Smooth muscle cell (in vitro differentiated cells): ENCODE results near the gene SRP14. TPM values are rescaled to one million over a fixed set of nuclear protein-coding genes. Genes with fewer than 3 reads are reported as not detected.
"Not testable (repeated sequence)": the region's sequence is repeated elsewhere in the genome, so short reads cannot be mapped to it uniquely, and the experiment has no call there.

Source experiments
- DNase-seq: peaks from one replicate; lab custom pipeline; 2025; ENCODE audit not compliant: unreplicated experiment; lab: John Stamatoyannopoulos, UW
- H2AFZ ChIP-seq: fragments of 200-600 bp; sonication (generic); 2 replicates; pipeline ENCODE4 v1.6.0; 2016; ENCODE audit warnings: antibody characterized with exemption, low read depth, mild to moderate bottlenecking
- H3F3A ChIP-seq: fragments of 200-600 bp; sonication (generic); 2 replicates; pipeline ENCODE4 v1.6.0; 2017; ENCODE audit warnings: antibody characterized with exemption, low read depth
- H3K27ac ChIP-seq: fragments of 200-600 bp; sonication (generic); 2 replicates; pipeline ENCODE4 v1.5.1; 2016; ENCODE audit warnings: low read depth, mild to moderate bottlenecking
- H3K27me3 ChIP-seq: fragments of 200-600 bp; sonication (generic); 2 replicates; pipeline ENCODE4 v1.6.1; 2016; ENCODE audit warnings: low read depth, mild to moderate bottlenecking
- H3K36me3 ChIP-seq: fragments of 200-600 bp; sonication (generic); 2 replicates; pipeline ENCODE4 v1.5.1; 2016; ENCODE audit warnings: low read depth
- H3K4me1 ChIP-seq: fragments of 200-600 bp; sonication (generic); 2 replicates; pipeline ENCODE4 v1.5.1; 2016; ENCODE audit warnings: low read depth
- H3K4me2 ChIP-seq: fragments of 200-600 bp; sonication (generic); 2 replicates; pipeline ENCODE4 v1.6.0; 2016; ENCODE audit warnings: mild to moderate bottlenecking
- H3K4me3 ChIP-seq: fragments of 200-600 bp; sonication (generic); 2 replicates; pipeline ENCODE4 v1.5.1; 2016; ENCODE audit warnings: mild to moderate bottlenecking
- H3K79me2 ChIP-seq: fragments of 200-600 bp; sonication (generic); 2 replicates; pipeline ENCODE4 v1.6.0; 2016; ENCODE audit warnings: low read depth, mild to moderate bottlenecking
- H3K9ac ChIP-seq: fragments of 200-600 bp; sonication (generic); 2 replicates; pipeline ENCODE4 v1.6.0; 2016; ENCODE audit warnings: low read depth
- H3K9me3 ChIP-seq: fragments of 200-600 bp; sonication (generic); replicated peaks from 2 replicates; pipeline ENCODE4 v1.5.1; 2016; ENCODE audit warnings: low read depth
- H4K20me1 ChIP-seq: fragments of 200-600 bp; sonication (generic); 2 replicates; pipeline ENCODE4 v1.6.0; 2016; ENCODE audit warnings: low read depth
- WGBS: methylation state at CpG from one replicate; pipeline ENCODE4 v1.1.7; 2016; ENCODE audit warnings: low lambda C conversion rate; 5-methylcytosine and 5-hydroxymethylcytosine counted together
- polyA plus RNA-seq: library from polyadenylated mRNA; unstranded; fragments of >200 nt; fragmentation: Nextera tagmentation; extraction: Ambion mirVana; gene quantifications from 2 replicates; pipeline ENCODE4 v1.2.1, GENCODE V29; 2016
- total RNA-seq: library from RNA; depleted of rRNA; stranded (reverse); fragments of >200 nt; gene quantifications from 2 replicates; pipeline ENCODE4 v1.2.3, GENCODE V29; 2014
- TF ChIP-seq, protein P1 (sequence below): fragments of 200-600 bp; sonication (generic); IDR thresholded peaks from 2 replicates; pipeline ENCODE4 v1.5.1; 2017; ENCODE audit warnings: borderline replicate concordance, mild to moderate bottlenecking, antibody characterized with exemption; ENCODE audit not compliant: insufficient read depth, poor library complexity, severe bottlenecking

SRP14 gene
- total and polyA plus RNA-seq, 2 experiments from 2014 or later: 307 to 726 TPM

DNA sequence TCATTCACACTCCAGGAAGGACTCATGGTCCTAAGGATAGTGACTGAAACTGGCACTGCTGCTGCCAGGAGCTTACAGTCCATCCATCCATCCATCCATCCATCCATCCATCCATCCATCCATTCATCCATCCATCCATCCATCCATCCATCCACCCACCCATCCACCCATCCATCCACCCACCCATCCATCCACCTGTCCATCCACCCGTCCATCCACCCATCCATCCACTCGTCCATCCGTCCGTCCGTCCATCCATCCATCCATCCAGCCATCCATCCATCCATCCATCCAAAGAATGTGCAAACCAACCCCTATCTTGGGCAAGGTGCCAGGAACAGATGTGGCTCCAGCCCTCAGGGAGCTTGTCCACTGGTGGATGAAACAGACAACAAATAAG, 46.0 kb downstream of the SRP14 start:
- not testable (repeated sequence) for H3F3A ChIP-seq, H3K79me2 ChIP-seq, H3K9me3 ChIP-seq, H3K4me3 ChIP-seq, H2AFZ ChIP-seq, H3K9ac ChIP-seq, H3K4me2 ChIP-seq, H4K20me1 ChIP-seq, H3K4me1 ChIP-seq, H3K27me3 ChIP-seq, DNase-seq, H3K27ac ChIP-seq
- peaks cover 29% of the 10 kb centered on the region for H3K36me3 ChIP-seq
- 95% methylated on average over 5 of the region's 5 CpGs for WGBS

DNA sequence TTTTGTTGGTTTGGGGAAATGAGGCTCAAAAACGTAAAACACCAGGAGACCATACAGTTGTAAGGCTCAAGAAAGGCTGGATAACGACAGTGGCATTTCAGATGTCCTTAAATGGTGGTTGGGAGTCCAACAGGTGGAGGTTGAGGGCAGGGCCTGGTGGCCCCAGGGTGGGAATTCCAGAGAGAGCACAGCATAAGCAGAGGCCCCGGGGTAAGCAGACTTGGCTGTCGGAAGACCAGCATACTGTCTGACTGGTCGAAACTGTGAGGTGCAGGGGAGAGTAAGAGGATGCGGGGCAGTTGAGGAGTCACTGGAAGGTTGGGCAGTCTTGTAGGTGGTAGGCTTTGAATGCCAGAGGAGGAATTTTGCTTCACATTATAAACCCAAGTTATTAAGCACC, 48.3 kb downstream of the SRP14 start:
- Histone ChIP-seq H2AFZ (no peak overlapping the region), H3K4me1 (no peaks in the 10 kb centered on the region), H3K4me3 (no peak overlapping the region), H3K4me2 (no peak overlapping the region), H3K9ac (no peak overlapping the region), H3K9me3 (no peaks in the 10 kb centered on the region), H3K36me3 (peaks cover 41% of the 10 kb centered on the region), H3K27ac (no peak overlapping the region), H3K27me3 (no peaks in the 10 kb centered on the region), H3F3A (no peaks in the 10 kb centered on the region), H3K79me2 (no peaks in the 10 kb centered on the region), H4K20me1 (no peaks in the 10 kb centered on the region)
- 77% methylated on average over 6 of the region's 6 CpGs for WGBS
- TF ChIP-seq, protein P1, sequence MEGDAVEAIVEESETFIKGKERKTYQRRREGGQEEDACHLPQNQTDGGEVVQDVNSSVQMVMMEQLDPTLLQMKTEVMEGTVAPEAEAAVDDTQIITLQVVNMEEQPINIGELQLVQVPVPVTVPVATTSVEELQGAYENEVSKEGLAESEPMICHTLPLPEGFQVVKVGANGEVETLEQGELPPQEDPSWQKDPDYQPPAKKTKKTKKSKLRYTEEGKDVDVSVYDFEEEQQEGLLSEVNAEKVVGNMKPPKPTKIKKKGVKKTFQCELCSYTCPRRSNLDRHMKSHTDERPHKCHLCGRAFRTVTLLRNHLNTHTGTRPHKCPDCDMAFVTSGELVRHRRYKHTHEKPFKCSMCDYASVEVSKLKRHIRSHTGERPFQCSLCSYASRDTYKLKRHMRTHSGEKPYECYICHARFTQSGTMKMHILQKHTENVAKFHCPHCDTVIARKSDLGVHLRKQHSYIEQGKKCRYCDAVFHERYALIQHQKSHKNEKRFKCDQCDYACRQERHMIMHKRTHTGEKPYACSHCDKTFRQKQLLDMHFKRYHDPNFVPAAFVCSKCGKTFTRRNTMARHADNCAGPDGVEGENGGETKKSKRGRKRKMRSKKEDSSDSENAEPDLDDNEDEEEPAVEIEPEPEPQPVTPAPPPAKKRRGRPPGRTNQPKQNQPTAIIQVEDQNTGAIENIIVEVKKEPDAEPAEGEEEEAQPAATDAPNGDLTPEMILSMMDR: no peak
- DNase-seq: no peak

DNA sequence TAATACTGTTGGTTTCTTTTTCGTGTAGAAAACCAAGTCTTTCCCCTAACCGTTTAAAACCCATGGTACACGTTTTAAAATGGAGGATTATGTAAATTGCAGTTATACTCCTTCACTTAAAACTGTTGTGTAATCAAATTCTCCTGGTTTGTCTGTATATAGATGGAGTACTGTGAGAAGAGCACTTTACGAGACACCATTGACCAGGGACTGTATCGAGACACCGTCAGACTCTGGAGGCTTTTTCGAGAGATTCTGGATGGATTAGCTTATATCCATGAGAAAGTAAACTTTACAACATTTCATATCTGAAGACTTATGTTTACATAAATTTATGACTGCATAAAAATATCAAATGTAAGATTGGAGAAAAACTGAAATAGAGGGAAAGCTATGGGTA, 51.2 kb downstream of the SRP14 start:
- no peaks in the 10 kb centered on the region for H3K79me2 ChIP-seq
- no peaks in the 10 kb centered on the region for H3F3A ChIP-seq
- WGBS: 90% methylated on average over 7 of the region's 7 CpGs
- no peaks in the 10 kb centered on the region for H3K4me1 ChIP-seq
- H3K9ac ChIP-seq: no peak overlapping the region
- no peak overlapping the region for H3K27ac ChIP-seq
- no peak for DNase-seq
- no peak overlapping the region for H3K4me3 ChIP-seq
- H3K9me3 ChIP-seq: peaks cover 3% of the 10 kb centered on the region
- TF ChIP-seq, protein P1: no peak
- peaks cover 41% of the 10 kb centered on the region for H3K36me3 ChIP-seq
- H3K27me3 ChIP-seq: no peaks in the 10 kb centered on the region
- no peak overlapping the region for H2AFZ ChIP-seq
- H4K20me1 ChIP-seq: no peaks in the 10 kb centered on the region
- H3K4me2 ChIP-seq: no peak overlapping the region

Other genes with a start within 250 kb of the SRP14 start
- 20.0 and 23.8 TPM in 2 replicates for gene GPR176, start 118.9 kb downstream of the SRP14 start, total RNA-seq
- 17.0 and 22.4 TPM in 2 replicates for gene GPR176, start 118.9 kb downstream of the SRP14 start, polyA plus RNA-seq
- gene EIF2AK4, start 105.1 kb downstream of the SRP14 start, total RNA-seq: 56.5 and 59.0 TPM in 2 replicates
- gene EIF2AK4, start 105.1 kb downstream of the SRP14 start, polyA plus RNA-seq: 69.2 and 72.9 TPM in 2 replicates
- gene BMF, start 69.7 kb upstream of the SRP14 start, total RNA-seq: 9.1 and 11.2 TPM in 2 replicates
- 3.6 and 7.5 TPM in 2 replicates for gene BMF, start 69.7 kb upstream of the SRP14 start, polyA plus RNA-seq
- 11.3 and 15.0 TPM in 2 replicates for gene BUB1B, start 121.9 kb upstream of the SRP14 start, total RNA-seq
- 5.8 and 6.1 TPM in 2 replicates for gene BUB1B, start 121.9 kb upstream of the SRP14 start, polyA plus RNA-seq
- gene PAK6, start 199.9 kb upstream of the SRP14 start, total RNA-seq: 1.6 and 3.2 TPM in 2 replicates
- gene PAK6, start 199.9 kb upstream of the SRP14 start, polyA plus RNA-seq: 0.29 and 2.2 TPM in 2 replicates
- not detected in 2 replicates for gene ANKRD63, start 243.9 kb upstream of the SRP14 start, total RNA-seq
- 0.15 TPM in 1 of 2 replicates, not detected in the other for gene ANKRD63, start 243.9 kb upstream of the SRP14 start, polyA plus RNA-seq